ENCODE data around the gene NTRK3.

NTRK3 gene

GRCh38 chr15:88178631-88179030 lies 77.9 kb downstream of the NTRK3 start:
- DNase-seq, result no peak

GRCh38 chr15:88177451-88177850 lies 79.1 kb downstream of the NTRK3 start:
- no peak for DNase-seq

GRCh38 chr15:88174571-88174970 lies 82.0 kb downstream of the NTRK3 start:
- DNase-seq, result no peak

GRCh38 chr15:88166082-88166993 lies 90.2 kb downstream of the NTRK3 start:
- DNase-seq, result peak; percentile 36

- DNase-seq, result peak; percentile 24
Observed at GRCh38 chr15:88161636-88162035, 94.9 kb downstream of the NTRK3 start.

- DNase-seq, result no peak
Observed at GRCh38 chr15:88155310-88155709, 101.2 kb downstream of the NTRK3 start.

DNA sequence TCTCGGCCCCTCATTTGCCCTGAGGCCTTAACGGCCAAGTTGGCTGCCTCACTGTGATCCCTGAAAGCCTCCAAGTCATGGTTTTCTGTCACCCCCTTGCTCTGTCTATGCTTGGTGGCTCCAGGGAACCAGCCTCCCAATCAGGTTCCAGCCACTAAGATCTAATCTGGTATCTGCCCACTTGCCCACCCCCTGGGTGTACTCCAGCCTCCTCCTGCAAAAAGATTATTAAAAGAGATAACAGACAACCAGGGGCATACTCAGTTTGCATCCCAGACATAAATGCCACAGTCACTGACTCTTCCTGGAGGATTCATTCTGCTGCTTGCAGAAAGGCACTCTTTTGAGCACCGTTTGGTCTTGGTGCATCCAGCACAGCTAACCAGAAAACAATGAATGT lies 103.9 kb downstream of the NTRK3 start:
- DNase-seq, result no peak

DNA sequence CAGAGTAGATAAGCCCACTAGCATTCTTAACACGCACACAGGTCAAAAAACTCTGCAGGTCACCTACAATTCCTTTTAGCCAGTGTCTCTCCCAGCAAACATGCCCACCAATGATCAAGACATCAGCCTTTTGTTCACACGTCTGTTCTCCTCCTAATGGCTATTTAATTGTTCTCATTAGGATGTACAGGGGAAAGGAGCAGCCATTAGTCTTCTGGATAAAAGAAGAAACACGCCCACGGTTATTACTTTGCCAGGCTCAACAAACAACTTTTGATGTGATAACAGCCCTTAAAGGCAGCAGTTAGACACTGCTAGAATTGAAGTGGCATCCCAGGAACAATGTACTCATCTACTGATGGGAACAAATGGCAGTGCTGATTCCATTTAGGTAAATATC lies 108.8 kb downstream of the NTRK3 start:
- no peak for DNase-seq

DNA sequence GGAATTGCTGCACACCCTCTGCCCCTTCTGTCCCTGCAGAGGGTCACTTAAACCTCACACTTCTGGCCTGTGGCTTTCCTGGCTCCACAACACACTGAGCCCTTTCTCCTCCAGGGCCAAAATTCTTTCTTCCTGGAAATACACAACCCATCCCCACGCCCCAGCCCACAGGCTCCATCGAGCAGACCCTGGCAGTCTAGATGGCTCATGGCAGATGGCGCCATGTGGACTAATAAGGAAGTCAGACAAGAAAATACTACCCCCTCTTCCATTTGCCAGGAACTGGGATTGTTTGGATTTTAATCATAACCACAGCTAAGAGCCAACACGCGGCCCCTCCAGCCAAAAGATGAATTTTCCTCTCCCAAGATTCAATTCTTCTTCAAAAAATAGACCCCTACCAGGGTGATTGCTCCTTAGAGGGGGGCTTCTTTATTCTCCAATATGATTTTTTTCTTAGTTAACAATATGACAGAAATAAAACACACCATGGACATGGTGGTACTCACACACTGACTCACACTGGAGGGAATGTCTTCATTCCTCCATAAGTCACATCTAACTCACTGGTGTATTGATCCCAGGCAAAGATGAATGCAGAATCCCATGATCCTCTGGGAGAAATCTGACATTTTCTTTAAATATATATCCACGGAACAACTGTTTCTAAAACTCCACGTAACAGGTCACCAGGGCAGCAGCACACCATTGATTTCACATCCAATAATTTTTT lies 111.5 kb downstream of the NTRK3 start:
- peak; percentile 21 for DNase-seq

GRCh38 chr15:88142121-88142520 lies 114.4 kb downstream of the NTRK3 start:
- no peak for DNase-seq

DNA sequence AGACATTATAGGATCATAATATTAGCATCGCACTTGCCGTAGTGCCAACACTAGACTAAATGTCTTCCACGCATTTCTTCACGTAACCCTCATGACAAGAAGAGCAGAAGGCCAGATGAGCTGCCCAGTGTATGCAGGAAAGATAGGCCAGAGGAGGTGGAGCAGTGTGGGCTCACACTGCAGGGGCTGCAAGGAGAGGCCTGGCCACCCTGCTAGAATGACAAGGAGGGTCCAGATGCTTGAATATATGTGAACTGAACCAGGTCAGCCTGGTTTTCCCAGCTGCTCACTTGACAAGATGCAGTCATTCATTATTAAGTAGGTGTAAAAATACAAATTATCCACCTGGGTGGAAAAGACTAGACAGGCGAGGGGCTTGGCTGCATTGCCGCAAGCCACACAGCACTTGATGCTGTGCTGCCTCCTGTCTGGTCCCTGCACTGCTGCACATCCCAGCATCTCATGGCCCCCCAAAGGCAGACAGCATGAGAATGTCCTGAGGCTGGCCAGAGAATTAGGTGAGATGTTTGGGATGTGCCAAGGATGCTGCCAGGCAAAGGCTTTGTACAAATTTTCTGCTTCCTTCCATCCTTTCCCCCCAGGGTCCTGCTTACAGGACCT lies 115.2 kb downstream of the NTRK3 start:
- no peak for DNase-seq

- no peak for DNase-seq
Observed at GRCh38 chr15:88140398-88140797, 116.1 kb downstream of the NTRK3 start.

DNA sequence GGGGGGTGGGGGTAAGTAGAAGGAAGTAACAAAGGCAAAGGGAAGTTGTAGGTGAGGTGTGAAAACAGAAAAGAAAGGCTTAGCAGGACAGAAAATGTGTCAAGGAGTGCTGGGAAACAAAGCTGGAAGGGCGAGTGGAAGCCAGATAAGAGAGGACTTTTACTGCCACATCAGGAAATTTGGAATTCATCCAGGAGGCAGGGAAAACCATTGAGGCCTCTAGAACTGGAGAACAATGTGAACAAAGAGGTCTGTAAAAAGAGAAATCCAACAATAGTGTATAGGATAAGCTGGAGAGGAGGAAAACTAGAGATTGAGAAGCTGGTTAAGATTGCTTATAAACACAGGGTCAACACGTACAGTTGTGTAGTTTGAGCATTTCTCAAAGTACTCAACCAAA lies 116.6 kb downstream of the NTRK3 start:
- DNase-seq, result no peak

DNA sequence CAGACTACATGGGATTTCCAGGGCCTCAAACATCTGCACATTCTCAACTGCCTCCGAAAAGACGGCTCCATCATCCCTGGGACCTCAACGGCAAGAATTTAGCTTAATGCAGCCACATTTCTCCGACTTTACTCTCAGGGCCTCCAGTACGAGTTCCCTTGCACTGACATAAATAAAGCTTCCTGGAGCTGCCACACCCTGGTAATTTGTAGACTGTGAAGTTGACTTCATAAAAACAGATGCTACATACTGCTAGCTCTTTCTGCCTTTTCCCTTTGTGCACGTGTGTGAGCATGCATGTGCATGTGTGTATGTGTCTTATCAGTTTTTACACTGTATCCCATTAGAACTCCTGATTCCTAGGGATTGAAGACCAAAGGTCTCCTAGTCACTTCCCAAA lies 122.7 kb downstream of the NTRK3 start:
- DNase-seq, result no peak

DNA sequence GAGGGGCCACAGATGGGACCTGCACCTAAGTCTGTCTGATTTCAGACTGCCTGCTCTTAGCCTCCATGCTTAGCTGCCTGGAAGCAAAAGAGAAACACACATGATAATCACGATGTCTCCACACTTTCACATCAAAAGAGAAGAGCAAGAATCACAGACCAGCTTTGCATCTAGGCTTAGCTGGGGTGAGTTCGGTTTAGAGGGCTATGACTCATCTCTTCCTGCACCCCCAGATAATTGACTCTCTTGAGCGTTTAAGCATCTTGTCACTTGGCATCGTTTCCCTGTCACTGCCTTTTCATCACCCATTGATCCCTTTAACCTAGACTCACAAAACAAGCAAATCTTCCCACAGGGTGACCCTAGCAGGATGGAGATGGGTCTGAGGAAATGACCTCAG lies 124.0 kb downstream of the NTRK3 start:
- no peak for DNase-seq

DNA sequence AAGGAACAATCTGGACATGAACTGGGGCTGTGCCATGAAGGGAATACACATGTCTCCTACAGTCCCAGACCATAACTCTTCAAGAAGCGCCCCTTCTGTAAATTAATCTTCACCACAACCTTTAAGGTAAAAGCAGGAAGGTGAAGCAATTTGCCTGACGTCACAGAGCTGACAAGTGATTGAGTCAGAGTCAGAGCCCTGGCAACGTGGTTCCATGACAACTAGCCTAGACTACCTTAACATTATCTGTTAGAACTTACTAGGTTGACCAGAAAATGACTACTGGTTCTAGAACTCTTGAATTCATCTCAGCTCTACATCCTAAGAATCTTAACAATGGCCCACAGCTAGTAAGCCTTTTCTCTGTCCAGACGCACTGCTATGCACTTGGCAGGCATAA lies 124.6 kb downstream of the NTRK3 start:
- no peak for DNase-seq

- peak; percentile 48 for DNase-seq
Observed at GRCh38 chr15:88127432-88127790, 129.1 kb downstream of the NTRK3 start.

DNA sequence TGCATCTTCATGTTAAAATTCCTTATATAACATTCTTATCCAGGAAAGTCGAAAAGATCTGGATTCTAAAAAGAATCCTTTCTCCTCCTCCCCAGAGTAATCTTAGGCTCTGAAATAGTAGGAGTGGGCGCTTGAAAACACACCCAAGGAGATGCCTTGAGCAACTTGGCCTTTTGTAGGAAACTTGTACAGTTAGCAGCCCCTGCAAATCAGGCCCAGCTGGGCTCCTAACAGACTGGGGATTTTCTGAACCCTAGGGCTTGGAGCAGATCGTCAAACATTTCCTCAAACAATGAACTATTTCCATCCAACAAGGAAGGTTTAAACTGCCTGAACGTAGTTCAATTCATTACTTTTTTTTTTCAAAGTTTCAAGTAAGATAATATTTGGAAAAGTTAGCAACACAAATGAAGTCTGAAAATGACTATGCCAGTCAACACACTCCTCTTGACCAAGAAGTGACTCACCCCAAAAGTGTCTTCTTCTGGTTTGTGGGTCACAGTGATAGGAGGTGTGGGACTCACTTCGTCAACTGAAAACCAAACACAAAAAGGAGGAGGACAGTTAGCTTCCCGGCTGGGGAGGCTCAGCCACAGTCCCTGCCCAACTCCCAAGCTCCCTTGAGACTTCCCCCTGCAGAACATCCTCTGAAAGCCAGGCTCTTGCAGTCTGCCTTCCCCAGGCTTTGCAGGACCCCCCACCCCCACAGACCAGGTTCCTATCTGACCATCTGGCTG lies 129.7 kb downstream of the NTRK3 start:
- DNase-seq, result peak; percentile 63

DNA sequence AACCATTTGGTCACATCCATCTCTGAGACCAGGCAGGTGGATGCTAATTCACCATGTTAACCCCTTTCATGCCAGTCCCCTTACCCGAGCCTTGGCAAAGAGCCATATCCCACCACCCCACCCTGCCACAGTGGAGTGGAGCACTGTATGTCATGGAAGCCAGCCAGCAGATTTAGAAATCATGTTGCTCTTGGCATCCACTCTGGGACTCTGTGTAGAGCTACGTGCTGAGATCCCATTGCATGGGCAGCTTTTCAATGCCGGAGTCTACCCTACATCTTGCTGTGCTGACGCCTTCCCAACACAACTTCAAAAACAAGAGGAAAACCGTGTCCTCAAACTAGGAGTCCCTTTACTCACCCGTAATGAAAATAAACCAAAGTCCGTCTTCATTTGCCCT lies 131.0 kb downstream of the NTRK3 start:
- peak; percentile 7 for DNase-seq

DNA sequence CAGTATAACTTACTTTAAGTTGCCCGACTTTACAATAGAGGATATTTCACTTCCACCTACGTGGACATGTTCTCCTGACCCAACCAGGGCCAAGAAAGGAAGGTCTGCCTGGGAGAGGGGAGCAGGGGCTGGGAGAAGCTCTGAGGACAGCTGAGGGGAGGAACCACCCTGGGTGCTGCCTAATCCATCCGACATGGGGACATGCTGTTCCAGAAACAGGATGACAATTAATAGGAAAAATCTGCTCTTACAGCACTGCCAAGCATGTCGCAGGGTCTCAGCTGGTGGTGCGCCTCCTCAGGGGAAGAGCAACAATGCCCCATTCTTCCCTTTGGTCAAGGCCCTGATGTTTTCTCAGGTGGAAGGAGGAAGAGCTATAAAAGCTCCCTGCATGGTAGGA lies 132.3 kb downstream of the NTRK3 start:
- DNase-seq, result no peak

DNA sequence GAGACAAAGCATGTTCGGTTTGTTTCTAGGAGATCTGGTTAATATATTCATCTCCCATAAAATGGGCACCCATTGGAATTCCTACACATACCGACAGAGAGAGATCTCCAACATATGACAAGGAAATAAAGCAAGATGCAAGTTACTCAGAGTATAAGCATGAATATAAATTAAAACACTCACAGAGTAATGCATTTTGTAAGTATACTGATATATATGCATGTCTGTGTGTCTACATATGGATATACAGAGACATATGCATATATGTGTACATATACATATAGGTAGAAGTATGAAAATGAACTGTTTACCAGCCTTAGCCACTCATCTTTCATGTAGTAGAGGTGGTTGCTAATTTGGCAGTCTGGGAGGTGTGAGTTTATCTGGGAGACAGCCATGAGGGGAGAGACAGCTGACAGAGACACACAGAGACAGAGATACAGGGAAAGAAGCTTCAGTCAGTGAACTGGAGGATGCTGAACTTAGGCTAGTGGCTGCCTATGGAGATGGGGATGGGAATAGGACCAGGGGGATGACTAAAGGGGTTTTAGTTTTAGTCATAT lies 134.5 kb downstream of the NTRK3 start:
- DNase-seq, result no peak

DNA sequence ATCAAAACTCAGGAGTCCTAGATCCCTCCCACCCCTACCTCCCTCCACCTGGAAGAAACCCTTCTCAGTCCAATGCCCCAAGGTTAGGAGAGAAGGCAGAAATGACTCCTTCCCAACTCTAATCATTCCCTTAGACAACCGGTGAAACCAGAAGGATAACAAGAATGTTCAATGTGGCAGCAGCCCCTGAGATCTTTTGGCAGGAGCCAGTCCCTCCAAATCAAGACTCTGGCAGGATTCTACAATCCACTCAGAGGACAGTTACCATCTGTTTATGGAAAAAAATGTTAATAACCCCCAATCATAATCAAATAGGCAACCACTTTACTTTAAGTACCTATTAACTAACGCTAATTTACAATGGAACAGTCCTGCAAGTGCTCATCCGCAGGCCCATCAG lies 136.5 kb downstream of the NTRK3 start:
- DNase-seq, result no peak

DNA sequence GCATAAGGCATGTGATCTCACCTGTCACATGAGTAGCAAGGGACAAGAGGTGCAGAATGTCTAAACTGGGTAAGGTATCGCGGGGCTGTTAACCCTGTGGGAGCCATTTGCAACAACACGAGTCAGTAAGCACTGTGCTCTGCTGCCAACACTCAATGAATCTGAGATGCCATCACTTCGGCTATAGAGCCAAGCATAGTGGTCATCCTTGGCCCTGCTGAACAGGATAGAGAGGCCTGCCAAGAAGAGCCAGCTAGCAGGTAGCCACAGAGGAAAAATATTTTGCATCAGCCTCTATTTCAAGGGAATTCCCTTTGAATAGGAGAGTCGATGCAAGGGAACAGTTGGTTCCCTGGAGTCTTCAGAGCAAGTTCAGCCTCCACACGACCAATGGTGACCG lies 137.8 kb downstream of the NTRK3 start:
- no peak for DNase-seq

All from fibroblast of skin of scalp (primary cell).